ENCODE results near the gene ZRANB3.

GRCh38 chr2:135154962-135155361, 376.1 kb downstream of the ZRANB3 start:
- TF ChIP-seq CTCF (IDR thresholded peaks at IDR 0.05) (no peak), EP300 (IDR thresholded peaks at IDR 0.05) (no peak)

Measured in ovary (tissue), 3 donors.